Activated CD4-positive, alpha-beta T cell treated with anti-CD3 and anti-CD28 coated beads, Interleukin-2, amount 10 ng/mL, durations not matched to agents 24 days and 14 days (primary cell): ENCODE results near the gene INCENP. TPM values are rescaled to one million over a fixed set of nuclear protein-coding genes. Genes with fewer than 3 reads are reported as not detected.
A peak's percentile ranks its signal among the peaks of the same experiment; 100 is the strongest.
"Not testable (repeated sequence)": the region's sequence is repeated elsewhere in the genome, so short reads cannot be mapped to it uniquely, and the experiment has no call there.

Experiments
- DNase-seq: peaks from one replicate; pipeline ENCODE4 v3.0.0; 2022
- H3K27ac Mint-ChIP-seq: one replicate; pipeline ENCODE4 v1.8.0; 2022; ENCODE audit warnings: mild to moderate bottlenecking, mixed read lengths
- H3K27me3 Mint-ChIP-seq: one replicate; pipeline ENCODE4 v1.8.0; 2022; ENCODE audit warnings: mixed read lengths
- H3K36me3 Mint-ChIP-seq: one replicate; pipeline ENCODE4 v1.8.0; 2022; ENCODE audit warnings: low read depth, mild to moderate bottlenecking, mixed read lengths
- H3K4me1 Mint-ChIP-seq: one replicate; pipeline ENCODE4 v1.8.0; 2021; ENCODE audit warnings: mixed read lengths
- H3K4me3 Mint-ChIP-seq: one replicate; pipeline ENCODE4 v1.8.0; 2022; ENCODE audit warnings: mild to moderate bottlenecking, moderate library complexity, mixed read lengths
- H3K9me3 Mint-ChIP-seq: one replicate; pipeline ENCODE4 v1.8.0; 2021; ENCODE audit warnings: mixed read lengths
- intact Hi-C: fragments of 100-400 bp; cut with micrococcal nuclease; formaldehyde crosslinking; loops from one replicate; pipeline ENCODE4 v1.15.1; 2023
- total RNA-seq: library from RNA; stranded (reverse); gene quantifications from 2 replicates; pipeline ENCODE4 v1.2.3, GENCODE V29; 2022

The INCENP gene
- 95.0 and 102 TPM in 2 replicates for total RNA-seq

DNA sequence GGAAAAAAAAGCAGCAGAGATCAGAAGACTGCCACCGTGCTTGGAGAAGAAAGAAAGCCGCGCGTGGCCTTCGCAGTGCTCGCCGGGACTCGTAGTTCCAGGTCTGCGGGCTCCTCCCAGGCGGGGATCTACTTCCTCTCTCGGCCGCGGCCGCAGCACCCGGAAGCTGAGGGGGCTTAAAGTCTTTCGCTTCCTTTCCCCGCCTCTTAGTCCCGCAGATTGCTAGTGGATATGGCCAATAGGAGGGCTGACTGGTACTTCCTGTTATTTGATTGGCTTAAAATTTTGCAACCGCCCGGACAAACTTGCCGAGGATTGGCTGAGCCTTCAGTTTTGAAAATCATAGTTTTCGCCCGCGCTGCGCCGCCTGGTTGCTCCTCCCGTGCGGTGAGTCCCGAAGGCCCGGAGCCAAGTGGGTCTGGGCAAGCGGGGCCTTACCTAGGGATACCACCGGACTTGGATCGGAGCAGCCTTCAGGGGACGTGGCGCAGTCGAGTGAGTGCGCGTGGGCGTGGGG lies at the start of gene INCENP:
Gene INCENP (plus strand): TSS at position 343 of the 517 bp plus-strand sequence. CDS start 4,151 bp downstream, outside the sequence.
- H3K9me3 Mint-ChIP-seq: no peaks in the 10 kb centered on the region
- peak within 1 kb of the TSS; percentile 88 for H3K4me3 Mint-ChIP-seq
- peaks cover 30% of the 10 kb centered on the region for H3K4me1 Mint-ChIP-seq
- H3K36me3 Mint-ChIP-seq: peaks cover 15% of the 10 kb centered on the region
- intact Hi-C loops: loop anchor here (1.0 to 5.0 kb wide), 4 partner anchors 156 to 426 kb away; partner anchors contain the start of genes FEN1, FTH1 and TMEM258
- H3K27me3 Mint-ChIP-seq: peaks cover 3% of the 10 kb centered on the region
- peak; percentile 98 for DNase-seq
- peak within 1 kb of the TSS; percentile 81 for H3K27ac Mint-ChIP-seq

DNA sequence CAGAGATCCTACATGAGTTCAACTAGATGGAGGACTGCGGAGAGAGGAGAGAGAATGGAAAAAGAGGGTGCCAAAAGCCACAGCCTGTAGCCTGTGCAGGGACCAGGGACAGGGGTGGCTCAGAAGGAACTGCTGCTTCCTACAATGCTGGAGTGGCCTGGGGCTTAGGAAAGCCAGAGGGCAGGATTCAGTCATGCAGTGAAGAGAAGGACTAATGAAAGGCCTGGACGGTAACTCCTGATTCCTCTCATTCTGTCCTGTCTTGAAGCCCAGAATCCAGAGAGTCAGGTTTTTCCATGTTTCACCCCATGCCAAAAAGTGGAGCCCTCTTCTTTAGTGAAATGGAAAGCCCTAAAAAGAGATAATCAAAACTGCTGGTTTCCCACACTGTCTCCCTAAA lies 48.4 kb upstream of the INCENP start:
- Mint-ChIP-seq H3K9me3 (no peaks in the 10 kb centered on the region), H3K27me3 (peaks cover 3% of the 10 kb centered on the region), H3K4me1 (no peaks in the 10 kb centered on the region), H3K4me3 (no peak overlapping the region), H3K27ac (no peak overlapping the region), H3K36me3 (no peaks in the 10 kb centered on the region)
- DNase-seq: no peak
- intact Hi-C loops: no loop called here

DNA sequence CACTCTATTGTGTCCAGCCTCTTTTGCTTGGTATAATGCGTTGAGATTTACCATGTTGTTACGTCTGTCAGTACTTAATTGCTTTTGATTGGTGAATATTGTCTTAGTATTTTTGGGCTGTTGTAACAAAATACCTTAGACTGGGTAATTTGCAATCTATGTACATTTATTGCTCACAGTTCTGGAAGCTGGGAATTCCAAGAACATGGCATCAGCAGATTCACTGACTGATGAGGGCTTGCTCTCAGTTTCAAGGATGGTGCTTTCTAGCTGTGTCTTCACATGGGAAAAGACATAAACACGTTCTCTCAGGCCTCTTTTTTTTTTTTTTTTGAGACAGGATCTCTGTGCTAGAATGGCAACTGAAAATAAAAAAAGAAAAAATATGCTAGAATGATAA lies 46.7 kb upstream of the INCENP start:
- DNase-seq: no peak
- Mint-ChIP-seq H3K9me3 (no peaks in the 10 kb centered on the region), H3K4me1 (peaks cover 6% of the 10 kb centered on the region), H3K27me3 (peaks cover 6% of the 10 kb centered on the region), H3K36me3 (no peaks in the 10 kb centered on the region), H3K27ac (no peak overlapping the region), H3K4me3 (no peak overlapping the region)
- intact Hi-C loops: no loop called here

- Mint-ChIP-seq H3K4me3 (peak overlapping the region; percentile 17), H3K9me3 (no peaks in the 10 kb centered on the region), H3K27me3 (peaks cover 6% of the 10 kb centered on the region), H3K36me3 (no peaks in the 10 kb centered on the region), H3K27ac (no peak overlapping the region), H3K4me1 (peaks cover 6% of the 10 kb centered on the region)
- intact Hi-C loops: loop anchor here (1.0 to 5.0 kb wide), 3 partner anchors 113 to 182 kb away; no protein-coding TSS in a partner anchor
- peak; percentile 93 for DNase-seq
Measured at GRCh38 chr11:62081378-62082291, 42.2 kb upstream of the INCENP start.

- Mint-ChIP-seq H3K9me3 (no peaks in the 10 kb centered on the region), H3K27me3 (peaks cover 6% of the 10 kb centered on the region), H3K36me3 (no peaks in the 10 kb centered on the region), H3K4me1 (peaks cover 6% of the 10 kb centered on the region), H3K4me3 (no peak overlapping the region), H3K27ac (no peak overlapping the region)
- intact Hi-C loops: loop anchor here (1.0 to 5.0 kb wide), 3 partner anchors 113 to 183 kb away; no protein-coding TSS in a partner anchor
- DNase-seq: no peak
Measured at GRCh38 chr11:62082292-62082657, 41.5 kb upstream of the INCENP start.

DNA sequence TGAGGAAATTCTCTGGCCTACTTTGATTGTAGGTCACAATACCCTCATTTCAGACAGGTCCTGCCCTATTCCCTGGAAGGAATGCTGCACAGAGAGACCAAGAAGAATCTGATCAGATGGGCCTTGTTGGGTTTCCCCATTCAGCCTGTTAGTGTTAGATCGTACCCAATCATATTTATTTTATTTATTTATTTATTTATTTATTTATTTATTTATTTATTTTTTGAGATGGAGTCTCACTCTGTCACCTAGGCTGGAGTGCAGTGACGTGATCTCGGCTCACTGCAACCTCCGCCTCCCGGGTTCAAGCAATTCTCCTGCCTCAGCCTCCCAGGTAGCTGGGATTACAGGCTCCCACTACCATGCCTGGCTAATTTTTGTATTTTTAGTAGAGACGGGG lies 39.0 kb upstream of the INCENP start:
- not testable (repeated sequence) for H3K27me3 Mint-ChIP-seq, H3K4me1 Mint-ChIP-seq, H3K36me3 Mint-ChIP-seq, H3K4me3 Mint-ChIP-seq, DNase-seq, H3K27ac Mint-ChIP-seq, H3K9me3 Mint-ChIP-seq
- intact Hi-C loops: loop anchor here (5.0 kb wide), 1 partner anchor 138 kb away; no protein-coding TSS in a partner anchor

DNA sequence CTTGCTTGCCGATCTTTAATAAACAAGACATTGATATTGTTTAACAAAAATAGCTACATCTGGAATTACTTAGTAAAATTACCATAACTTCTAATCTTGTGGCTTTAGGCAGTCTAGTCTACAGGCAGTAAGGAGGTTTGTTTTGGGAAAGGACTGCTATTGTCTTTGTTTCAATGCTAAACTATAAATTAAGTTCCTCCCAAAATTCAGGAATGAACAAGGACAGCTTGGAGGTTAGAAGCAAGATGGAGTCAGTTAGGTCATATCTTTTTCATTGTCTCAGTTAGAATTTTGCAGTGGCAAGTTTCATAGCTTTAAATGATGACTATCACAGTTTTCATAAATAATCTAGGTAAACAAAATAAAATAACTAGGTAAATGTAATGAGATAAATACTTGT lies 36.1 kb upstream of the INCENP start:
- Mint-ChIP-seq H3K9me3 (no peaks in the 10 kb centered on the region), H3K4me3 (no peak overlapping the region), H3K4me1 (no peaks in the 10 kb centered on the region), H3K36me3 (peaks cover 2% of the 10 kb centered on the region), H3K27ac (no peak overlapping the region), H3K27me3 (no peaks in the 10 kb centered on the region)
- DNase-seq: no peak
- intact Hi-C loops: no loop called here

DNA sequence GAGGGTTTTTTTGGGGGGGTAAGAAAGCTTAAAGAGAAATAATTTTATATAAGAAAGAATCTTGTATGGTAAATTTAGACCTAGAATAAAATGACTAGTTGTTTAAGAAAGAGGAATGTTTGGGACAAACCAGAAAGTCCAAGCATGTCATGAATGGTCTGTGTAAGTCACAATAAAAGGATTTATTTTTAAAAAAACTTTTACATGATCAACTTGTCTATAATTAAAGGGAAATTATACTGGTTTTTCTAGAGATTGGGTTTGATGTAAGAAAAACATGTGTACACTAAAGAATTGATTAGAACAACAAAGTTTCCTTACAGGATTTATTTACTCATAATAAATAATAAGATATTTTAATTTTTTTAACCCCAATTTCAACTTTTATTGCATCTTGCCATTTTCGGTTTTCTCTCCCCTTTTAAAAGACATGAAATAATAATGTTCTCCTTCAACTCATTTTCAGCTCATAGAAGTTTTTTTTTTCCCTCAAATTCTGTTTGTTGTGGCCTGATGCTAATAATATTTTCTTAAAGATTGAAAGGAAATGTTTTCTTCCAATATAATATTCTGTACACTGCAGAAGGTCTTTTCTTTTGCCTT lies 35.4 kb upstream of the INCENP start:
- H3K4me3 Mint-ChIP-seq: no peak overlapping the region
- H3K27ac Mint-ChIP-seq: no peak overlapping the region
- H3K36me3 Mint-ChIP-seq: peaks cover 2% of the 10 kb centered on the region
- intact Hi-C loops: no loop called here
- no peak for DNase-seq
- no peaks in the 10 kb centered on the region for H3K9me3 Mint-ChIP-seq
- no peaks in the 10 kb centered on the region for H3K27me3 Mint-ChIP-seq
- H3K4me1 Mint-ChIP-seq: no peaks in the 10 kb centered on the region

GRCh38 chr11:62103141-62103540 lies 20.7 kb upstream of the INCENP start:
- no peaks in the 10 kb centered on the region for H3K36me3 Mint-ChIP-seq
- peaks cover 18% of the 10 kb centered on the region for H3K4me1 Mint-ChIP-seq
- no peak overlapping the region for H3K4me3 Mint-ChIP-seq
- H3K9me3 Mint-ChIP-seq: no peaks in the 10 kb centered on the region
- DNase-seq: no peak
- H3K27me3 Mint-ChIP-seq: peaks cover 2% of the 10 kb centered on the region
- intact Hi-C loops: no loop called here
- no peak overlapping the region for H3K27ac Mint-ChIP-seq

- DNase-seq: no peak
- intact Hi-C loops: no loop called here
- Mint-ChIP-seq H3K27ac (no peak overlapping the region), H3K9me3 (no peaks in the 10 kb centered on the region), H3K4me1 (peaks cover 18% of the 10 kb centered on the region), H3K27me3 (peaks cover 3% of the 10 kb centered on the region), H3K36me3 (no peaks in the 10 kb centered on the region), H3K4me3 (no peak overlapping the region)
Measured at GRCh38 chr11:62103986-62104385, 19.8 kb upstream of the INCENP start.

DNA sequence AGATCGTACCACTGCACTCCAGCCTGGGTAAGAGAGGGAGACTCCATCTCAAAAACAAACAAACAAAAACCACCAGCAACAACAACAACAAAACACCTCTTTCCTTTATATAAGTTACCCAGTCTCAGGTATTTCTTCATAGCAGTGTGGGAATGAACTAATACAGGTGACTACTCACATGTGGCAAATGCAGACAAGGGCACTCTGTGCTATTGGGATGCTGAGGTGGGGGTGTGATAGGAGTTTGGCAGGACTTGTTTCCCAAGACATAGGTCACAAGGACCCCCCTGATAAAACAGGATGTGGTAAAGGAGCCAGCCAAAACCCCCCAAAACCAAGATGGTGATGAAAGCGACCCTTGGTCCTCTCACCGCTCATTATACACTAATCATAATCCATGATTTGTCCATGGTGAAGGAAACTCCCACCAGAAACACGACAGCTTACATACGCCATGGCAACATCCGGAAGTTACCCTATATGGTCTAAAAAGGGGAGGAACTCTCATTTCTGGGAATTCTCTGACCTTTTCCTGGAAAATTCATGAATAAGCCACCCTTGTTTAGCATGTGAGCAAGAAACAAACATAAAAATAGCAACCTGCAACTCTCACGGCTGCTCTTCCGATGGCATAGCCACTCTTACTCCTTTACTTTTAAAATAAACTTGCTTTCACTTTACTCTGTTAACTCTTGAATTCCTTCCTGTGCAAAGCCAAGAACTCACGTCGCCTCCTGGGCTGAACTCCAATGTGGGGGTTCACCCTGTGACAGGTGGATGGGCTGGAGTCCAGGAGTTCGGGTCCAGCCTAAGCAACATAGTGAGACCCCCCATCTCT lies 18.8 kb upstream of the INCENP start:
- Mint-ChIP-seq H3K4me3 (peak overlapping the region; percentile 85), H3K4me1 (peaks cover 18% of the 10 kb centered on the region), H3K27me3 (peaks cover 9% of the 10 kb centered on the region), H3K9me3 (no peaks in the 10 kb centered on the region), H3K27ac (peak overlapping the region; percentile 83), H3K36me3 (no peaks in the 10 kb centered on the region)
- DNase-seq: peak; percentile 81
- intact Hi-C loops: loop anchor here (5.0 kb wide), 3 partner anchors 158 to 358 kb away; no protein-coding TSS in a partner anchor

- no peaks in the 10 kb centered on the region for H3K36me3 Mint-ChIP-seq
- intact Hi-C loops: loop anchor here (5.0 kb wide), 3 partner anchors 158 to 358 kb away; no protein-coding TSS in a partner anchor
- no peak for DNase-seq
- H3K27ac Mint-ChIP-seq: peak overlapping the region; percentile 83
- no peaks in the 10 kb centered on the region for H3K9me3 Mint-ChIP-seq
- peaks cover 7% of the 10 kb centered on the region for H3K27me3 Mint-ChIP-seq
- H3K4me1 Mint-ChIP-seq: peaks cover 18% of the 10 kb centered on the region
- peak overlapping the region; percentile 85 for H3K4me3 Mint-ChIP-seq
Measured at GRCh38 chr11:62105667-62106191, 18.1 kb upstream of the INCENP start.
